Esophagus muscularis mucosa (tissue), 4 donors: ENCODE data around the gene GPR171. TPM values are rescaled to one million over a fixed set of nuclear protein-coding genes. Genes with fewer than 3 reads are reported as not detected.

ENCODE experiments used
- DNase-seq: peaks from one replicate; pipeline ENCODE4 v3.0.0-alpha.2; 2017; ENCODE audit errors: extremely low spot score
- H3K27ac ChIP-seq, 4 donors: fragments of 200-600 bp; sonication (generic); replicated peaks in 1 of 4; 1 replicate in 3 of 4; 2 replicates in 1 of 4; pipeline ENCODE4 v1.5.1; 2016 to 2019; ENCODE audit warnings: mild to moderate bottlenecking in 1 of 4
- H3K27me3 ChIP-seq, 4 donors: fragments of 200-600 bp; sonication (generic); one replicate each; pipeline versions ENCODE4 v1.5.1 to v1.6.0; 2016 to 2019
- H3K36me3 ChIP-seq, 4 donors: fragments of 200-600 bp; sonication (generic); one replicate each; pipeline ENCODE4 v1.5.1; 2016 to 2019
- H3K4me1 ChIP-seq, 4 donors: fragments of 200-600 bp; sonication (generic); one replicate each; pipeline ENCODE4 v1.5.1; 2016 to 2019
- H3K4me3 ChIP-seq, 4 donors: fragments of 200-600 bp; sonication (generic); 1 replicate in 2 of 4; 2 replicates in 2 of 4; pipeline ENCODE4 v1.5.1; 2016 to 2019; ENCODE audit warnings: mild to moderate bottlenecking in 4 of 4, moderate library complexity in 1 of 4
- H3K9me3 ChIP-seq, 4 donors: fragments of 200-600 bp; sonication (generic); 1 replicate in 3 of 4; 2 replicates in 1 of 4; pipeline ENCODE4 v1.5.1; 2016 to 2019
- CTCF ChIP-seq, 3 experiments: fragments of 200-600 bp in 2 of 3; fragments of 450-650 bp in 1 of 3; sonication (generic) in 2 of 3; IDR thresholded peaks; one replicate each; pipeline ENCODE4 v1.5.1; 2017 to 2019; ENCODE audit warnings: antibody characterized with exemption in 3 of 3, mild to moderate bottlenecking in 2 of 3, moderate library complexity in 1 of 3
- EP300 ChIP-seq: sonication (generic); formaldehyde crosslinking; IDR thresholded peaks from one replicate; pipeline ENCODE4 v1.6.1; 2017; ENCODE audit warnings: antibody characterized with exemption
- POLR2A ChIP-seq: fragments of 450-650 bp; IDR thresholded peaks from one replicate; pipeline ENCODE4 v1.6.1; 2017; ENCODE audit warnings: antibody characterized with exemption, moderate library complexity, mild to moderate bottlenecking, low read depth
- POLR2AphosphoS5 ChIP-seq, 2 donors: sonication (generic); formaldehyde crosslinking; IDR thresholded peaks; one replicate each; pipeline ENCODE4 v1.6.1; 2017; ENCODE audit warnings: antibody characterized with exemption in 2 of 2
- WGBS: methylation state at CpG from one replicate; pipeline ENCODE4 v1.1.5; 2018; 5-methylcytosine and 5-hydroxymethylcytosine counted together
- intact Hi-C: fragments of 100-400 bp; cut with DNase I; formaldehyde crosslinking; loops from one replicate; pipeline ENCODE4 v1.15.1; 2023
- total RNA-seq, 4 donors: library from RNA; depleted of rRNA; stranded (reverse); fragments of >200 nt; gene quantifications; one replicate each; pipeline versions ENCODE4 v1.1.0 to v1.2.1, GENCODE V29; 2016

Gene GPR171
- total RNA-seq, 4 donors from 2014 or later, result 0.46 to 3.7 (median 1.3) TPM

GRCh38 chr3:151191095-151191494, 11.9 kb downstream of the GPR171 start:
- H3K36me3 ChIP-seq, result no peaks in the 10 kb centered on the region
- no peak overlapping the region for H3K27ac ChIP-seq
- no peak for TF ChIP-seq POLR2A
- no peak for TF ChIP-seq EP300
- no peak for TF ChIP-seq CTCF (IDR thresholded peaks at IDR 0.05)
- no peak for TF ChIP-seq POLR2AphosphoS5 (IDR thresholded peaks at IDR 0.05)
- DNase-seq, result no peak
- H3K9me3 ChIP-seq, result no peaks in the 10 kb centered on the region
- H3K27me3 ChIP-seq, result no peaks in the 10 kb centered on the region
- 97% methylated on average over 1 of the region's 1 CpG for WGBS
- intact Hi-C loops, result no loop called here
- no peak overlapping the region for H3K4me3 ChIP-seq
- no peaks in the 10 kb centered on the region for H3K4me1 ChIP-seq

- 61% methylated on average over 5 of the region's 5 CpGs for WGBS
Measured at GRCh38 chr3:151183265-151183671, 19.7 kb downstream of the GPR171 start.

GRCh38 chr3:151182349-151183079, 20.5 kb downstream of the GPR171 start:
- Histone ChIP-seq H3K36me3 (no peaks in the 10 kb centered on the region), H3K27ac (no peak overlapping the region), H3K4me3 (no peak overlapping the region), H3K9me3 (no peaks in the 10 kb centered on the region), H3K27me3 (no peaks in the 10 kb centered on the region), H3K4me1 (no peaks in the 10 kb centered on the region)
- DNase-seq, result no peak
- WGBS, result 81% methylated on average over 5 of the region's 5 CpGs
- intact Hi-C loops, result no loop called here
- TF ChIP-seq CTCF (IDR thresholded peaks at IDR 0.05), result no peak

More at GRCh38 chr3:151183265-151183671, 19.7 kb downstream of the GPR171 start:
- no peaks in the 10 kb centered on the region for H3K27me3 ChIP-seq
- H3K9me3 ChIP-seq, result no peaks in the 10 kb centered on the region
- H3K36me3 ChIP-seq, result no peaks in the 10 kb centered on the region
- H3K4me3 ChIP-seq, result no peak overlapping the region
- TF ChIP-seq POLR2A (no peak), EP300 (no peak), POLR2AphosphoS5 (IDR thresholded peaks at IDR 0.05) (no peak), CTCF (IDR thresholded peaks at IDR 0.05) (no peak)
- DNase-seq, result no peak
- H3K27ac ChIP-seq, result no peak overlapping the region
- H3K4me1 ChIP-seq, result no peaks in the 10 kb centered on the region
- intact Hi-C loops, result no loop called here

GRCh38 chr3:151178208-151178845, 24.7 kb downstream of the GPR171 start:
- Histone ChIP-seq H3K4me1 (no peaks in the 10 kb centered on the region), H3K27me3 (no peaks in the 10 kb centered on the region), H3K27ac (no peak overlapping the region), H3K9me3 (no peaks in the 10 kb centered on the region), H3K4me3 (no peak overlapping the region), H3K36me3 (no peaks in the 10 kb centered on the region)
- DNase-seq, result no peak
- TF ChIP-seq EP300 (no peak), CTCF (IDR thresholded peaks at IDR 0.05) (no peak), POLR2A (no peak), POLR2AphosphoS5 (IDR thresholded peaks at IDR 0.05) (no peak)
- 95% methylated on average over 2 of the region's 2 CpGs for WGBS
- intact Hi-C loops, result no loop called here
